ENCODE results near the gene CHRNA1.

GRCh38 chr2:174792309-174793025, 28.2 kb upstream of the CHRNA1 start:
- no peak for TF ChIP-seq EP300 (IDR thresholded peaks at IDR 0.05; ENCODE audit: low read depth)
- no peak for TF ChIP-seq POLR2A (IDR thresholded peaks at IDR 0.05)
